CD4-positive, alpha-beta T cell treated with Interleukin-4 for 1 hour (primary cell): ENCODE results near the gene CDKN2D.
"Not testable (repeated sequence)": the region's sequence is repeated elsewhere in the genome, so short reads cannot be mapped to it uniquely, and the experiment has no call there.

Source experiments
- DNase-seq, 2 donors: peaks; one replicate each; pipeline ENCODE4 v3.0.0-alpha.2; 2020 to 2022

CDKN2D gene

GRCh38 chr19:10580979-10581631, 12.3 kb upstream of the CDKN2D start:
- peak; percentile 90 to 92 for DNase-seq

DNA sequence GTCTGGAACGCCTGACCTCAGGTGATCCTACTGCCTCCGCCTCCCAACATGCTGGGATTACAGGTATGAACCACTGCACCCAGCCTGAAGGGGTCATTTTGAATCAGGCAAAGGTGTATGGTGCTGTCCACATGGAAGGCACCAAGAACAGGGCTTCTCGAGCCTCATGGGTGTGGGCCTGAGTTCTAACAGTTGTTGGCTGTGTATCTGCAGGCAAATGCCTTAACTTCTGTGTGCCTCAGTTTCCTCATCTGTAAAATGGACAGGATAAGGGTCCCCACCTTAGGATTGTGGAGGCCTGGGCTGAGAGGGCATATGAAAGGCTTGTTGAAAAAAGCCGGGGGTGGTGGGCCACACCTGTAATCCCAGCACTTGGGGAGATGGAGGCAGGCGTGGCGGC, 9.2 kb upstream of the CDKN2D start:
- no peak for DNase-seq

DNA sequence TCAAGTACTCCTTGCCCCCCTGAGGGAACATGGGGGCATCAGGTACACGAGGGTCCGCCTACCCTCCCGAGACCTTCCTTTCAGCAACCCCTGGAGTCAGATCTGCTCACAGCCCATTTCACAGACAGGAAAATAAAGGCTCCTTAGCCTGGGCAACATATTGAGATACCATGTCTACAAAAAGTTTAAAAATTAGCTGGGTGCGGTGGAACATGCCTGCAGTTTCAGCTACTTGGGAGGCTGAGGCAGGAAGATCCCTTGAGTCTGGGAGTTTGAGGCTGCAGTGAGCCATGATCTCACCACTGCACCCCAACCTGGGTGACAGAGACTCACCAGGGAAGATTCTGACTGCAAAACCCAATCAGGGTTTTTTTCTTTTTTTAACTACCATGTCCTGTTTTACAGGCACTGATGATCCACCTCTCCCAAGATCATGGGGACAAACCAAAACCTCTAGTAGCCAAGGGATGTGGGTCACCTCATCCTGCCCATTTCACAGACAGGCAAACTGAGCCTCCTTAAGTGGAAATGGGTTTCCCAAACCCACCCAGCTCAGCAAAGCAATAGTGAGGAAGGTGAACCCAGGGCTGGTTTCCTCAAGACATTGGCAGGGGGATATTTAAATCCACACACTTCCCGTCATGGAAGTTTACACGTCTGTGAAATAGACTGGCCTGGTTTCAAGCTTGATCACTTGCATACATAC, 6.4 kb upstream of the CDKN2D start:
- DNase-seq: no peak

DNA sequence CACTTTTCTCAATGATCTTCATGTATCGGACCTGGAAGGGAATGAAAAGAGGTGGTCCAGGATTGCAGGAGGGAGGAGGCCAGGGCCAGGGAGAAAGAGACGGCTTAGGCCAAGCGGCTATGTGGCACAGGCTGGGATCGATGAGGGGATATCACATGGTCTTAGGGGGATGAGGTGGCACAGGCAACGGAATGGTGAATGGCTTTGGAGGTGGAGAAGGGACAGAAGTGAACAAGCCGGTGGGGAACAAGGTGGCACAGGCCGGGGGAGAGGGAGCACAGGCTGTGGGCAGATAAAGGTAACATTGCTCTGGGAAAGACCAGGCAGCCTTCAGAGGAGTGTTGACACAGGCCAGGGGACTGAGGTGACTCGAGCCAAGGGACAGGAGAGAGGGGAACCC, 5.7 kb upstream of the CDKN2D start:
- no peak for DNase-seq

- not testable (repeated sequence) for DNase-seq
Observed at GRCh38 chr19:10573793-10574192, 5.0 kb upstream of the CDKN2D start.

DNA sequence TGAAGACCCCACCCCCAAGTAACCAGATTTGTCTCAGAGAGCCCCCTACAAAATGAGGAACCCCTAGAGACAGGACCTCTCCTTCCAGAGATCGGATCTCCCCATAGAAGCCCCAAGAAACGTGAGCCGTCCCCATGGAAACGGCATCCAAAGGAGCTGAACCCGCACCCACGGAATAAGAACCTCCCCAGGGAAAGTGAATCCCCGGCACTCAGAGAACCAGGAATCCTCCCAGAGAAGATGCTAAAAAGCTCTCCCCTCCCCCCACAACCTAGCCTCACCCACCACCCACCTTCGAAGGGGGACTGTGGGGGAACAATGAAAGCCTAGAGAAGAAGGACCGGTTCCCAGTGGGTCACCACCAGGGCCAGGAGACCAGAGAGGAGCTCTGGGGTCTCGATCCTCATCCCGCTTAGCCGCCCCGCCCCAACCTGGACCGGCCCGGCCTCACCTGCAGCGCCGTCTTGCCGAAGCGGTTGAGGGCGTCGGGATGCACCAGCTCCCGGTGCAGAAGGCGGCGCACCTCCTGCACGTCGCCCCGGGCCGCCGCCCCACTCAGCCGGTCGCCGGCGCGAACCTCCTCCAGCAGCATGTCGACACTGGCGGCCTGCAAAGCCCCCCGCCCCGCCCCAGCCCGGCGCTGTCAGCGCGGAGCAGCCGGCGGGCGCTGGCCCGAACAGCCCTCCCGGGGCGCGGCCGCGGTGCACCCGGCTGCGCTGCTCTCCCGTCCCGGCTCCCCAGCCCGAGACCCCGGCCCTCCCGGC, 535 bp downstream of the CDKN2D start:
- DNase-seq: peak; percentile 10 to 60

DNA sequence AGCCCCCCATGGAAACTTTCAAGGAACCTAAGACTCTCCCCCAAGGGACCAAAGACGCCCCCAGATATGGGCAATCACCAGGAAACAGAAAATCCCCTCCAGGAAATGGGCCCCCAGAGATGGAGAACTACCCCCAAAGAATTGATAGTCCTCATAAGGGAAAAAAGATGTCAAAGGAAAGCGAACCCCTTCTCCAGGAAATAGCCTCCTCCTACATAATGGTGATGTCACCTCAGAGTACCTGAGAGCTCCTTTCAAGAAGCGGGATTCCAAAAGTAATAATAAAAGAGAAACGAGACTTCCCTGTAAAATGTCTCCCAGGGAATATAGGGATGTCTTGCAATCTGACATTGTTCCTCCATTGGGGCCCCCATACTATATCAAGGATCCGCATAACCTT, 1.1 kb downstream of the CDKN2D start:
- peak in 1 of 2 donors; percentile 43 for DNase-seq

- DNase-seq: peak; percentile 74 to 85
Observed at GRCh38 chr19:10566658-10567410, 1.9 kb downstream of the CDKN2D start.

GRCh38 chr19:10566408-10566657, 2.4 kb downstream of the CDKN2D start:
- no peak for DNase-seq

DNA sequence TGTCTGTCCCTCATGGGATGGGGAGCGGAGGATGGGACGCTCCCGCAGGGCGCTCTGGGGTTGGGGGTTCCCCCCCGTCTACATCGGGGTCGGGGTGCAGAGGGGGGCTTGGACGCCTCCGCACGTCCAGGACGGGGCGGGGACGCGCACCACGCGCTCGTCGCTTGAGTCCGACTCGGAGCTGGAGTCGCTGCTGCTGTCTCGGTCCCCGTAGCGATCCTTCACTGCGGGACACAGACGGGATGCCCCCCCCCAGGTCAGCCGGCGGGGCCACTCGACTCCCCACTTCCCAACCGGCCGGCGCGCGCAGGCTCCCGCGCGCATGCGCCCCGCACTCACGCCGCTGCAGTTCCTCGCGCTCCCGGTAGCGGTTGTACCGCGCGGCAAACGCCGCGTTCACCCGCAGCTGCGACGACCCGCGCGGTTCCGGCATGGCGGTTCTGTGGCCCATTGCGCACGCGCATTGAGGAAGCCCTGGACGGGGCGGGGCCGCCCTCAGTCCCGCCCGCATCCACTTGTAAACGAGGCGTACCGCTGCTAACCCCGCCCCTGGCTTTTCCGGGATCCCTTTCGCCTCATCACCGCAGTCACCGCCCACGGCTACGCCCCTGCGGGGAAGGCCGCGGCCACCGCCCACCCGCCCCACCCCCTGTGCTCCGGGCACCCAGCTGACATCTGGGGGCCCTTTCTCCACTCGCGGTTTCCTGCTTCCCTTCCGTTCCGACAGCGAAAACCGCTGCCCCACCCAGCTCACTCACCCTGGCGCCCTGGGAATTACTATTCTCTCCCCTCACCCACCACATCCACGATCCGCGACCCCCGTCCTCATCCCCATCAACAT, 3.0 kb downstream of the CDKN2D start, which contains the start of gene KRI1:
Gene KRI1 (minus strand): TSS at position 444 of the 841 bp plus-strand sequence. CDS start 11 bp downstream, at position 433.
- peak; percentile 99 for DNase-seq

GRCh38 chr19:10565028-10565566, 3.7 kb downstream of the CDKN2D start:
- DNase-seq: peak; percentile 65 to 73

DNA sequence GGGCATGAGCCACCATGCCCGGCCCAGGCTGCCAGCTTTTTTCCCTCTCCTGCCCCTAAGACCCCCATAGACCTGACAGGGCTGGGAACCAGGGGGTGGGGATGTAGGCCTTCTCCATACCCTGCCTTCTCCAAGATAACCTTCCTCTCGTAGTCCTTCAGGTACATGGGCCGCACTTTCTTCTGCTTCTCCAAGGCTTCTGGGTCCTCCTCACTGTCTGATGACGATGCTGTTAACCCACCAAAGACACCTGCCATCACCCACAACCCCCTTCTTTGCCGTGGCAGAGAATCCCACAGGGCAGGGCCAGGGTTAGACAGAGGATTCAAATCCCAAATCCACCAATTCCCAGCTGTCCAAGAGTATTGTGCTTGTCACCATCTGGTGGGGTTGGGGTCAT, 6.2 kb downstream of the CDKN2D start:
- no peak for DNase-seq

DNA sequence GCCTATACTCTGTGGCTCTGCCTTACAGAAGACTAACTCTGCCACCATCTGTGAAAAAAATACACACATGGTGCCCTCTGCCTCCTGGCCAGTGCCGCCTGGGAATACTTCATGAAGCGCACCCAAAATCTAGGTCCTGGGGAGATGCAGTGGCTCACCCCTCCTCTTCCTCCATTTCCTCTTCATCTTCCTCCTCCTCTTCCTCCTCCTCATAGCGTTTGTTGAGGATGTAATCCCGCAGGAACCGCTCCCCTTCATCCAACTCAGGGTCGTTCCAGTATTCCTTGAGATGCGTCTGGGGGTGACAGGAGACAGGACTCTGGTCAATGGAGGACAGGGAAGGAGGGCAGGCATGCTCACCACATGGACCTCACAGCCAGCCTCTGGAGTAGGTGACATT, 8.6 kb downstream of the CDKN2D start:
- DNase-seq: no peak

- no peak for DNase-seq
Observed at GRCh38 chr19:10557603-10558197, 11.1 kb downstream of the CDKN2D start.

GRCh38 chr19:10555610-10555973, 13.2 kb downstream of the CDKN2D start:
- no peak for DNase-seq

GRCh38 chr19:10554760-10555609, 13.8 kb downstream of the CDKN2D start:
- no peak for DNase-seq

- peak; percentile 74 to 80 for DNase-seq
Observed at GRCh38 chr19:10553943-10554381, 14.8 kb downstream of the CDKN2D start.

GRCh38 chr19:10553087-10553667, 15.6 kb downstream of the CDKN2D start:
- DNase-seq: peak in 1 of 2 donors; percentile 15

DNA sequence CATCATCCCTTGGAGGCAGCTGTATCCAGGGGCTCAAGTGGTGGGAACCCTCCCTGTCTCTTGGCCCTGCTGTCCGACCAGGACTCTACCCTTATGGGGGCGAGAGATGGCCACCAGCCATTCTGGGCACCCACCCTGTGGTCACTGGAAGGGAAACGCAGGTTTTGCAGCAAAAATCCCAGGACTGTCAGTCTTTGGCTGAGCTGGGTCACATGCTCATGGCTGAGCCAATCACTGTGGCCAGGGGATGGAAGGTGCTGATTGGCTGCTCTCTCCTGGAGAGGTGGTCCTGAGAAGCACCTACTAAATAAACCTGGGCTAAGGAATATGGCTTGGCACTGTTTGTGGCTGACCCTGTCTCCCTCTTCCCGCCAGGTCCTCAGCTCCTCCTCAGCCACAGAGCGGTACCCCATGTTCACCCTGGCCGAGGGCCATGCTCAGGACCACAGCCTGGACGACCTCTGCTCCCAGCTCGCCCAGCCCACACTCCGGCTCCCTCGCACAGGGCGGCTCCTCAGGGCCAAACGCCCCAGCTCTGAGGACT, 16.2 kb downstream of the CDKN2D start:
- DNase-seq: peak in 1 of 2 donors; percentile 19
